CD4-positive, alpha-beta memory T cell (primary cell): Measurements from ENCODE around the gene ADAMTS8. TPM values are rescaled to one million over a fixed set of nuclear protein-coding genes. Genes with fewer than 3 reads are reported as not detected.

Experiments
- CTCF ChIA-PET: fragments of 350-600 bp; sonication (Branson Sonifier 250); formaldehyde crosslinking; loops from one replicate; lab custom pipeline; 2021; ENCODE audit warnings: inconsistent platforms; ENCODE audit not compliant: partially characterized antibody; lab: Charles Lee
- POLR2A ChIA-PET: fragments of 350-600 bp; sonication (Branson Sonifier 250); formaldehyde crosslinking; loops from one replicate; lab custom pipeline; 2021; ENCODE audit not compliant: partially characterized antibody; lab: Charles Lee
- DNase-seq, 5 donors: peaks; one replicate each; pipeline versions ENCODE4 v3.0.0 to v3.0.0-alpha.2; 2020 to 2022; ENCODE audit warnings: mixed read lengths in 1 of 5
- H3K27ac ChIP-seq: one replicate; pipeline ENCODE4 v1.7.0; 2013; ENCODE audit warnings: low read depth, low read length
- H3K27me3 ChIP-seq: 2 replicates; pipeline ENCODE4 v1.7.0; 2013; ENCODE audit warnings: mild to moderate bottlenecking, low read length, moderate library complexity; ENCODE audit not compliant: insufficient read depth
- H3K36me3 ChIP-seq: 2 replicates; pipeline ENCODE4 v1.7.0; 2013; ENCODE audit warnings: mild to moderate bottlenecking, low read length, moderate library complexity; ENCODE audit not compliant: insufficient read depth
- H3K4me1 ChIP-seq: 2 replicates; pipeline ENCODE4 v1.7.0; 2013; ENCODE audit warnings: mild to moderate bottlenecking, low read length, moderate library complexity; ENCODE audit not compliant: insufficient read depth
- H3K4me3 ChIP-seq, 2 donors: one replicate each; pipeline ENCODE4 v1.7.0; 2013; ENCODE audit warnings: low read length in 2 of 2, mild to moderate bottlenecking in 1 of 2
- H3K9me3 ChIP-seq, 2 donors: one replicate each; pipeline ENCODE4 v1.7.0; 2013; ENCODE audit warnings: low read length in 2 of 2, control low read depth in 1 of 2; ENCODE audit not compliant: control insufficient read depth in 1 of 2
- H3K27ac Mint-ChIP-seq, 7 donors: one replicate each; pipeline ENCODE4 v1.8.0; 2020 to 2021; ENCODE audit warnings: mixed read lengths in 7 of 7, mild to moderate bottlenecking in 6 of 7, inconsistent platforms in 3 of 7, moderate library complexity in 3 of 7
- H3K27me3 Mint-ChIP-seq, 2 donors: one replicate each; pipeline ENCODE4 v1.8.0; 2020 to 2021; ENCODE audit warnings: mixed read lengths in 2 of 2
- H3K36me3 Mint-ChIP-seq, 2 donors: one replicate each; pipeline ENCODE4 v1.8.0; 2020 to 2021; ENCODE audit warnings: mixed read lengths in 2 of 2, inconsistent platforms in 1 of 2, mild to moderate bottlenecking in 1 of 2
- H3K4me1 Mint-ChIP-seq, 4 donors: one replicate each; pipeline ENCODE4 v1.8.0; 2020 to 2021; ENCODE audit warnings: mixed read lengths in 4 of 4, mild to moderate bottlenecking in 1 of 4
- H3K4me3 Mint-ChIP-seq, 8 donors: one replicate each; pipeline ENCODE4 v1.8.0; 2020 to 2021; ENCODE audit warnings: mixed read lengths in 8 of 8, mild to moderate bottlenecking in 7 of 8, moderate library complexity in 6 of 8, inconsistent platforms in 3 of 8
- H3K9me3 Mint-ChIP-seq, 8 donors: one replicate each; pipeline ENCODE4 v1.8.0; 2020 to 2021; ENCODE audit warnings: mixed read lengths in 8 of 8, mild to moderate bottlenecking in 5 of 8, inconsistent platforms in 3 of 8, moderate library complexity in 1 of 8
- intact Hi-C: fragments of 100-400 bp; cut with micrococcal nuclease; formaldehyde crosslinking; loops from one replicate; pipeline ENCODE4 v1.15.1; 2023
- polyA plus RNA-seq, 2 donors: library from polyadenylated mRNA; unstranded; fragments of 300-500 nt; fragmentation: Illumina TruSeq; gene quantifications; one replicate each; pipeline ENCODE4 v1.2.3, GENCODE V29; 2021
- total RNA-seq, 2 experiments: library from RNA; stranded (reverse); gene quantifications; one replicate each; pipeline ENCODE4 v1.2.3, GENCODE V29; 2021

ADAMTS8 gene
- total and polyA plus RNA-seq, 4 experiments from 2014 or later = not detected

DNA sequence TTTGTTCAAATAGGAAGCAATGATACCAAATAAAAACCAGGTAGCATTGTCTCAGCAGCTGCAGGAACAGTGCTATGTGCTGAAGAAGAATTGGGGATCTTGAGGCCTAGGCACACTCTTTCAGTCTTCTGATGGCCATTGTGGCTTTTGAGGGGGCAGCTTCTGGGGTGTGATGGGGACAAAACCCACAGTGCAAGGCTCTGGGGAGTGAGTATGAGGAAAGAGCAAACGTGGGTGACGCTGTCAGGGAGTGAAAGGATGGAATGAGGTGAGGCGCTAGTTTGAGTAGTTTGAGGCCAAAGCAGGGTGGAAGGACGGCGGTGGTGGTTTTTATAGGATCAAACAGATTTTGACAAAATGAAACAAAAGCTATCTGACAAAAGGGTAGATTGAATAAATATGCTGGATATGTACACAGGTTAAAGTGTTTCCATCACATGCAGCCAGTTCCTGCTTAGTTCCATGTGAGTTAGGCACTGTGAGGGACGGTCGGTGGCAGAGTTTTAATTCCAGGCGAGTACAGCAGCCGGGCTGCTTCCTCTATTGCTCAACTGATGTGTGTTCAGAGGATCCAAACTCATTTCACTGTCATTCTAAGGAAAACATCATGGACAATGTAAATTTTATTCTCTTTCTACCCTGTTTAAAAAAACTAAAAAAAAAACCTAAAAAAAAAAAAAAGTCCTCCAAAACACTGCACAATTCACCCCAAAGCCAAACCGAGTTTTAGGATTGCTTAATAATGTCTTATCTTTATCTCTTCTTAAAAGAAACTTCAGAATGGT lies 38.9 kb upstream of the ADAMTS8 start:
- POLR2A ChIA-PET = no interaction called here
- intact Hi-C loops = no loop called here
- CTCF ChIA-PET = no interaction called here

DNA sequence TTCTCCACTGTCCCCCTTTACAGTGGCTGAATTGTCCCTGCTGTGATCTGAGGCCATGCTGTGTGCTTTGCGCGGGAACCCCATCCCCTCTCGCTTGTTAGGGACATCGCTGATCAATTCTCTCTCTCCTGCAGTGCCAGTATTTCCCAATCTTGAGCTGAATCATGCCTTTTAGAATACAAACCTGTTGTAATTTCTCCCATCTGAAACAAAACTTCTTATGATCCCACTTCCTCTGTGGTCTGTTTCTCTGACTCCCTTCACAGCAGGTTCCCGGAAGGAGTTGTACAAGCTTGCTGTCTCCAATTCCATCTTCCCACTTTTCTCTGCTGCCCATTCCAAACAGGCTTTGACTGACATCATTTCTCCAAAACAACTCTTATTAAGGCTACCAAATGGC lies 36.9 kb upstream of the ADAMTS8 start:
- Mint-ChIP-seq H3K27ac (no peak overlapping the region), H3K27me3 (peaks cover 0 to 3% of the 10 kb centered on the region in 2 donors), H3K4me3 (no peak overlapping the region), H3K36me3 (no peaks in the 10 kb centered on the region), H3K9me3 (no peaks in the 10 kb centered on the region), H3K4me1 (no peaks in the 10 kb centered on the region)
- no peaks in the 10 kb centered on the region for H3K4me1 ChIP-seq
- no peaks in the 10 kb centered on the region for H3K9me3 ChIP-seq
- no peak overlapping the region for H3K4me3 ChIP-seq
- no peak overlapping the region for H3K27ac ChIP-seq
- CTCF ChIA-PET = no interaction called here
- H3K27me3 ChIP-seq = no peaks in the 10 kb centered on the region
- intact Hi-C loops = no loop called here
- H3K36me3 ChIP-seq = no peaks in the 10 kb centered on the region
- POLR2A ChIA-PET = no interaction called here
- no peak for DNase-seq

More for the DNA sequence above, 38.9 kb upstream of the ADAMTS8 start:
- Mint-ChIP-seq H3K27me3 (peaks cover 0 to 3% of the 10 kb centered on the region in 2 donors), H3K27ac (no peak overlapping the region), H3K4me1 (no peaks in the 10 kb centered on the region), H3K36me3 (no peaks in the 10 kb centered on the region), H3K4me3 (no peak overlapping the region), H3K9me3 (no peaks in the 10 kb centered on the region)
- DNase-seq = no peak
- H3K27me3 ChIP-seq = no peaks in the 10 kb centered on the region
- H3K4me3 ChIP-seq = no peak overlapping the region
- H3K4me1 ChIP-seq = no peaks in the 10 kb centered on the region
- H3K36me3 ChIP-seq = no peaks in the 10 kb centered on the region
- H3K9me3 ChIP-seq = no peaks in the 10 kb centered on the region
- no peak overlapping the region for H3K27ac ChIP-seq

DNA sequence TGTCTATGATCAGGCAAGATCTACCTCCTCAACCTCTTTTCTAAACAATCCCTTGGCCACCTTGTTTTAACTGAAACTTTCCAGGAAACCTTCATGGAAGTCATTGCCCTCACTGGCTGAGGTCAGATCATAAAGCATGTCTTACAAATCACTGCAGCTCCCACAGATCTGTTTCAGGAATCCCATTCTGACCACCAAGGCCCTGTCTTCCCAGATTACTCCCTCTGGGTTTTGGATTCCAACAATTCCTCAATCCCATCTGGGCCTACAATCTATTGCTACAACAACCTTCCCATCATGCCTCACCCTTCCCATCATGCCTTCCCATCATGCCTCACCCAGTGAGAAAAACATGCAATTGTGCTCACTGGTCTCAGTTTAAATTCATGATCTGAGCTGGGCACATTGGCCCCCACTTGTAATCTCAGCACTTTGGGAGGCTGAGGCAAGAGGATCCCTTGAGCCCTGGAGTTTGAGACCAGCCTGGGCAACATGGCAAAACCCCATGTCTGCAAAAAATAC lies 35.9 kb upstream of the ADAMTS8 start:
- intact Hi-C loops = no loop called here
- H3K27ac ChIP-seq = no peak overlapping the region
- H3K9me3 Mint-ChIP-seq = no peaks in the 10 kb centered on the region
- peaks cover 0 to 7% of the 10 kb centered on the region in 2 donors for H3K27me3 Mint-ChIP-seq
- H3K27ac Mint-ChIP-seq = no peak overlapping the region
- H3K27me3 ChIP-seq = no peaks in the 10 kb centered on the region
- H3K4me1 ChIP-seq = no peaks in the 10 kb centered on the region
- ChIA-PET POLR2A (no interaction called here), CTCF (no interaction called here)
- DNase-seq = no peak
- H3K4me3 Mint-ChIP-seq = no peak overlapping the region
- no peaks in the 10 kb centered on the region for H3K36me3 ChIP-seq
- no peaks in the 10 kb centered on the region for H3K36me3 Mint-ChIP-seq
- H3K9me3 ChIP-seq = no peaks in the 10 kb centered on the region
- H3K4me1 Mint-ChIP-seq = no peaks in the 10 kb centered on the region
- H3K4me3 ChIP-seq = no peak overlapping the region

DNA sequence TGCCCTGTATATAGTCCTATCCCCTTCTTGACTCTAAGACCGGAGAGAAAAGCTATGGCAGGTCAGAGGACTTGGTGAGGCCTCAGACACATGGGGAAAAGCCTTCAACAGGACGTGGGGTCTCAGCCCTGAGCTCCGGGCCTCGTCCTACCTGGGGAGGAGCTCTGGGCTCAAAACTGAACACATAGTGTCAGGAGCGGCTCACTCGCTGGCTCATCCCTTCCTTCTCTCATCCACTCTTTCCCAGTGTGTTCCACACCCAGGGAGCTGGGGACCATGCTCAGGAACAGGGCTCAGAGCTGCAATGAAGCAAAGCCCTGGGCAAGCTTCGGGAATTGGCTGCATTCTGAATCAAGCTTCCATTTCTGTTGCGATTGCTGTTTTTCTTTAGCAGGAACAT lies 34.5 kb upstream of the ADAMTS8 start:
- Histone ChIP-seq H3K27me3 (no peaks in the 10 kb centered on the region), H3K4me3 (no peak overlapping the region), H3K9me3 (no peaks in the 10 kb centered on the region), H3K4me1 (no peaks in the 10 kb centered on the region), H3K27ac (no peak overlapping the region), H3K36me3 (no peaks in the 10 kb centered on the region)
- POLR2A ChIA-PET = no interaction called here
- intact Hi-C loops = no loop called here
- CTCF ChIA-PET = interaction anchor here (0.9 to 1.3 kb wide), 2 partner anchors 9 to 399 kb away, joined by 3 read pairs; no protein-coding TSS in a partner anchor
- DNase-seq = no peak
- Mint-ChIP-seq H3K9me3 (no peaks in the 10 kb centered on the region), H3K36me3 (no peaks in the 10 kb centered on the region), H3K27me3 (peaks cover 0 to 7% of the 10 kb centered on the region in 2 donors), H3K27ac (no peak overlapping the region), H3K4me1 (no peaks in the 10 kb centered on the region), H3K4me3 (no peak overlapping the region)

DNA sequence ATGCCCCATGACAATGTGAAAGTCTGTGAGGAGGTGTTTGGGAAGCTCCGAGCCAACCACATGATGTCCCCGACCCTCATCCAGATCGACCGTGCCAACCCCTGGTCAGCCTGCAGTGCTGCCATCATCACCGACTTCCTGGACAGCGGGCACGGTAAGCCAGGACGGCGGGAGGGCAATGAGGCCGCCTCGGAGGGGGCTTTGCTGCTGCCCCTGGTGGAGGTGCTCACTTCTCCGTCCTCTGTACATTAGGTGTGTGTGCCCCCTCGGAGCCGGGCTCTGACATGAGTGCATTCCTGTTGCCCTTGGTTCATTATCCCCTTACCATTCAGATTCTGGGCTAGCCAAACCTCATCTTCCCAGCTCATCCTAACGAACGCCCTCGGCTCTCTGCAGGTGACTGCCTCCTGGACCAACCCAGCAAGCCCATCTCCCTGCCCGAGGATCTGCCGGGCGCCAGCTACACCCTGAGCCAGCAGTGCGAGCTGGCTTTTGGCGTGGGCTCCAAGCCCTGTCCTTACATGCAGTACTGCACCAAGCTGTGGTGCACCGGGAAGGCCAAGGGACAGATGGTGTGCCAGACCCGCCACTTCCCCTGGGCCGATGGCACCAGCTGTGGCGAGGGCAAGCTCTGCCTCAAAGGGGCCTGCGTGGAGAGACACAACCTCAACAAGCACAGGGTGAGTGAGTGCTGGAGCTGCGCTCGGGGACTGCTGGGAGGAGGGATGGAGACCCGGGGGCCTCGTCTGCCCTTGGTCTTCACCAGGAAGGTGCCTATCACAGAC lies 33.9 kb upstream of the ADAMTS8 start:
- ChIA-PET CTCF (interaction anchor here (0.9 to 1.3 kb wide), 2 partner anchors 9 to 400 kb away, joined by 3 read pairs; no protein-coding TSS in a partner anchor), POLR2A (interaction anchor here (0.6 kb wide), 1 partner anchor 781 kb away, joined by 3 read pairs; no protein-coding TSS in a partner anchor)
- Histone ChIP-seq H3K36me3 (no peaks in the 10 kb centered on the region), H3K27ac (no peak overlapping the region), H3K9me3 (no peaks in the 10 kb centered on the region), H3K4me1 (no peaks in the 10 kb centered on the region), H3K27me3 (no peaks in the 10 kb centered on the region), H3K4me3 (no peak overlapping the region)
- Mint-ChIP-seq H3K9me3 (no peaks in the 10 kb centered on the region), H3K4me1 (no peaks in the 10 kb centered on the region), H3K4me3 (no peak overlapping the region), H3K27ac (no peak overlapping the region), H3K27me3 (peaks cover 0 to 7% of the 10 kb centered on the region in 2 donors), H3K36me3 (no peaks in the 10 kb centered on the region)
- no peak for DNase-seq
- intact Hi-C loops = no loop called here

DNA sequence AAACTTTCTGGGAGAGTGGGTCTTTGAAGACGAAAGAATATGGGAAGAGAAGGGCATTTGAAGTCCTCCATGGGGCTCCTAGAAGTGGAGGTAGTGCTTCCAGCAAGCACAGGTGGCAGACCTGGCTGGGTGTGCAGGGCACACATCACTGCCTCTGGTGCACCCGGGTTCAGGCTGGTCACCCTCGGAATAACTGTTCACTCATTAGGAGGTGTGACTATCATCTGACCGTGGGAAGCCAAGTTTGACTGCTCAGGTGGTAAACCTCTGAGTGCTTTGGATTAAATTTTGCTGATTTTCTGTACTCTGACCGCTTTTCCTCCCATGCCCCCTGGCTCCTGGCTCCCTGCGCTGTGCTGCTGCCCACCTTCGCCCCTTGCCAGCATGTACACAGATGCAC lies 31.1 kb upstream of the ADAMTS8 start:
- H3K27me3 ChIP-seq = no peaks in the 10 kb centered on the region
- no peaks in the 10 kb centered on the region for H3K4me1 Mint-ChIP-seq
- no peaks in the 10 kb centered on the region for H3K9me3 ChIP-seq
- H3K9me3 Mint-ChIP-seq = no peaks in the 10 kb centered on the region
- H3K36me3 Mint-ChIP-seq = no peaks in the 10 kb centered on the region
- intact Hi-C loops = no loop called here
- H3K27ac Mint-ChIP-seq = no peak overlapping the region
- peaks cover 4 to 11% of the 10 kb centered on the region in 2 donors for H3K27me3 Mint-ChIP-seq
- no peak overlapping the region for H3K4me3 ChIP-seq
- ChIA-PET CTCF (no interaction called here), POLR2A (no interaction called here)
- H3K27ac ChIP-seq = no peak overlapping the region
- DNase-seq = no peak
- no peaks in the 10 kb centered on the region for H3K36me3 ChIP-seq
- no peaks in the 10 kb centered on the region for H3K4me1 ChIP-seq
- no peak overlapping the region for H3K4me3 Mint-ChIP-seq

DNA sequence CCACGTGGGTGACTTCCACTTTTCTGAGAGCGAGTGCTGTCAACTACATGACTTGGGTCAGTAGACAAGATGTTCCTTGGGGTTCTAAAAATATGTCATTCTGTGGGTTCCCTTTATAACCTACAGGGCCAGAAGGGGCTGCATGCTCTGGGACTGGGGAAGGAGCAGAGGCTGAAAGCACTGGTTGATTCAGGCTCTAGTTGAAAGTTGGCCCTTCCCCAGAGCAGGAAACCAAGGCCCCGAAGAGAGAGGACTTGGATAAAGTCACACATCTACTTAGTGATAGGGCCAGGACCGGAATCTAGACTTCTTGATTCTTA lies 30.0 kb upstream of the ADAMTS8 start:
- H3K4me1 Mint-ChIP-seq = no peaks in the 10 kb centered on the region
- H3K36me3 ChIP-seq = no peaks in the 10 kb centered on the region
- no peak for DNase-seq
- ChIA-PET POLR2A (no interaction called here), CTCF (no interaction called here)
- H3K4me3 Mint-ChIP-seq = no peak overlapping the region
- no peak overlapping the region for H3K4me3 ChIP-seq
- H3K9me3 Mint-ChIP-seq = no peaks in the 10 kb centered on the region
- no peaks in the 10 kb centered on the region for H3K9me3 ChIP-seq
- no peak overlapping the region for H3K27ac ChIP-seq
- H3K4me1 ChIP-seq = no peaks in the 10 kb centered on the region
- no peaks in the 10 kb centered on the region for H3K27me3 ChIP-seq
- H3K36me3 Mint-ChIP-seq = no peaks in the 10 kb centered on the region
- intact Hi-C loops = no loop called here
- H3K27ac Mint-ChIP-seq = no peak overlapping the region
- peaks cover 7 to 17% of the 10 kb centered on the region in 2 donors for H3K27me3 Mint-ChIP-seq
